HG03280 (cell line): Measurements from ENCODE around the gene RLF.

Experiments used
- ATAC-seq: cut with Tn5 transposase; IDR thresholded peaks from one replicate; pipeline ENCODE4 v1.9.1; 2021; ENCODE audit warnings: mild to moderate bottlenecking, moderate library complexity; ENCODE audit not compliant: unreplicated experiment

RLF gene

GRCh38 chr1:40226192-40226591, 65.0 kb downstream of the RLF start:
- ATAC-seq, result no peak

GRCh38 chr1:40232444-40232843, 71.3 kb downstream of the RLF start:
- peak; percentile 83 for ATAC-seq

DNA sequence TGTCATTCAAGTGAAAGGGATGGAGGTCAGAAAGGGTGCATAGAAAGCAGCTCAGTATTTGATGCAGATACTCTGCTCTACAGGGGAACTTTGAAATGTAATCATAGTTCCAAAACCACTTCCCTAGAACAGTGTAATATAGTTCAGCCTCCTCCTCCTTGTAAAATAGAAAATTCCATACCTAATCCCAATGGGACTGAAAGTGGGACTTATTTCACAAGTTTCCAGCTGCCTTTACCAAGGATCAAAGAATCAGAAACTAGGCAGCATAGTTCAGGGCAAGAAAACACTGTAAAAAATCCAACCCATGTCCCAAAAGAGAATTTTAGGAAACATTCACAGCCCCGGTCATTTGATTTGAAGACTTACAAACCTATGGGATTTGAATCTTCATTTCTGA, 78.4 kb downstream of the RLF start:
- ATAC-seq, result no peak

GRCh38 chr1:40240390-40240789, 79.2 kb downstream of the RLF start:
- no peak for ATAC-seq

GRCh38 chr1:40241362-40241761, 80.2 kb downstream of the RLF start:
- peak; percentile 11 for ATAC-seq

GRCh38 chr1:40243351-40243750, 82.2 kb downstream of the RLF start:
- ATAC-seq, result no peak

GRCh38 chr1:40244138-40244744, 83.1 kb downstream of the RLF start:
- no peak for ATAC-seq

- no peak for ATAC-seq
Observed at GRCh38 chr1:40245686-40246085, 84.5 kb downstream of the RLF start.

GRCh38 chr1:40247655-40248054, 86.5 kb downstream of the RLF start, which contains the start of gene TMCO2:
TMCO2 (plus strand) TSS chr1:40247937; CDS start chr1:40247994, 57 bp downstream.
- no peak for ATAC-seq

DNA sequence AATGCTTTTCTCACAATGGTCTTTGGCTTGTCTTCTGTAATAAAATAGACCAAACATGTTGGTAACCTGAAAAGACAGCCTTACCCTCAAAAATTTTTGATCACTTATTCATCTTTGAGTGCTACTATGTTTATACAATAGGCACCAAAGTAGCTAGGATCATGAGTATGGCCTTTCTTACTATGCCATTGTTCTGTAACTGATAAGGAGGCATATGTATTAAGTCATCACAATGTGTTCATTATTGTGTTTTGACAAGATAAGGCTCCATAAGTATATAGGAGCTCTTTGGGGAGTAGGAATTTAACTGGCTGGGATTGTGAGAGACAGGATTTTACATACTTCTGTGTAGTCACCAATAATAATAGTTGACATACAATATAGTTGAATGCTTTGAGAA, 87.2 kb downstream of the RLF start:
- no peak for ATAC-seq

- no peak for ATAC-seq
Observed at GRCh38 chr1:40251456-40251855, 90.3 kb downstream of the RLF start.

GRCh38 chr1:40252601-40253000, 91.4 kb downstream of the RLF start:
- no peak for ATAC-seq

- no peak for ATAC-seq
Observed at GRCh38 chr1:40255231-40255630, 94.0 kb downstream of the RLF start.

DNA sequence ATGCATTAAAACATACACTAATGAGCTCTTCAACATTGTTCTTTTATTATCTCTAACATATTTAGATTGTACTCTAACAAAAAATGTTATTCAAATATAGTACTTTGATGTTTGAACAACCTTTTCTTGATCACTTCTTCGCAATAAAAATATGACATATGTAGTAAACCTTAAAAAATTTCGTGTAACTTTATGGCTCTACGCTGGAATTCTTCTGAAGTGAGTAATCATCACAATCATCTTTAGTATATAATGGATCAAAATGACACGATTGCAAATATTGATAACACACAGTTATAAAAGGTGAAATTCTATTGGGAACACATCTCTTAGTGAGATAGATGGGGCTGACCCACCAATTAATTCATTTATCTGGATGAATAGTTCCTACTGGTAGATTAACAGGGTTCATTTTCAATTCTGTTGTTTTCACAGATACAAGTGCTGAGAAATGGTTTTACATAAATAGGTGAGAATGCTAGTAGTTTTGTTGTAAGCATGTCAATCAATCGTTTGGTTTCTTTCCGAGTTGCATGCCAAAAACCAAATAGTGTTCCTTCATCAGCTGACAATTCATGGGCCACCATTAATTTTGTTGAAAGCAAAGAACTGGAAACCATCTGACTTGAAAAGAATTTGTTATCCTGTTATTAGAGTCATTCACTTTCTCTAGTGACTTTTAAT, 95.4 kb downstream of the RLF start:
- no peak for ATAC-seq

- ATAC-seq, result no peak
Observed at GRCh38 chr1:40257313-40257687, 96.1 kb downstream of the RLF start.

DNA sequence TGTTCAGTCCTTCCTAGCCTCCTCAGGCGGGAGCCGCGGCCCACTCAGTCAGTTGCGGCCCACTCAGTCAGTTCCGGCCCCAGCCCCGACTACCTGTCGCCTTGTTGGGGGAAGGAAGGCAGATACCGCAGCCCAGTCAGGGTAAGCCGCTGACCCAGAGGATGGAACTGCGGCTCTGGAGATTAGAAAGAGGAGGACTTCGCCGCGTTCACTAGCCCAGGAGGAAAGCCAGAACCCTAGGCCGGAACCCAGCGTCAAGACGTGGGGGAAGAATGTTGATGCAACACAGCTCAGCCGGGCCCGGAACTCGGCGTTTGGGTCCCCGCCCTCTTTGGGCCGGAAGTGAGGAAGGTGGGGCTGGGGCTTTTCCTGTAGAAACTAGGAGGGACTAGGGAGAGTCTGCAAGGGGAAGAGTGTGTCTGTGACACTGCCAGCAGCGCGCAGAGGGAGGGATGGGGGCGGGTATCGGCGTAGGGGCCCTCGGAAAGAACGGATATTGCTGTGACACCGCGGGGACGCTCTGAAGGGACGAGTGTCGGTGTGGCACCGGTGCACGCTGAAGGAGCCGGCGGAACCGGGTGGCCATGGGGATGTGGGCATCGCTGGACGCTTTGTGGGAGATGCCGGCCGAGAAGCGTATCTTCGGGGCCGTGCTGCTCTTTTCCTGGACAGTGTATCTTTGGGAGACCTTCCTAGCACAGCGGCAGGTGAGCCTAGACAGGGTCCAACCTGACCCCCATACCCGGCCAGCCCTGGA, 96.7 kb downstream of the RLF start, which contains the start of gene ZMPSTE24:
TSS of gene ZMPSTE24 (plus strand) at position 549 of the 757 bp plus-strand sequence. CDS start at position 585, 36 bp downstream.
- peak; percentile 92 for ATAC-seq

DNA sequence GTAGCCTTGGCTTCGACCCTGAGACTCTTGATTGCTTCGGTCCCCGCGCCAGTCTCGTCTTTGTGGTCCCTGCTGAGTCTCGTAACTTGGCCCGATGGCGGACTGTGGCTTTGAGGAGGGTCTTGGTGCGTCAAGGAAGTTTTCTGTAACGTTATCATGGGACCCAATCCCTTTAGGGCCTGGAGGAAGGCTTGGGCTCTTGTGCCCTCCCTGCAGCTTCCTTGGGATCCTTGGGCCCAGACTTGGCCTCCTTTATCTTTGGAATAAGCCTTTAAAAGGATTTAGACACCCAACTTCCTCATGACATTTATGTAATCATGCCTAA, 97.2 kb downstream of the RLF start:
- no peak for ATAC-seq

DNA sequence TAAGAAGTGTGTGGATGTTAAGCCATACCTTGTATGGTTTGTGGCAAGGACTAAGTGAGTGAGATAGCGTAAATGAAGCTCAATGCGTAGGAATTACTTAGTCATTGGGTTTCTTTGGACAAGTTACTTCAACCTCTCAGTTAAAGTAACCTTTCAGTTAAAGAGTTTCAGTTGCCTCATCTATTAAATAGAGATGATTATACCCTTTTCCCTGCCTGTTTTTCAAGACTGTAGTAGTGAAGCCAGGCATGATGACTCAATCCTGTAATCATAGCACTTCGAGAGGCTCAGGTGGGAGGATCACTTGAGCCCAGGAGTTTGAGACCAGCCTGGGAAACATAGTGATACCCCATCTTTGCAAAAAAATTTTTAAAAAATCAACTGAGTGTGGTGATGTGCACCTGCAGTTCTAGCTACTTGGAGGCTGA, 103.2 kb downstream of the RLF start:
- ATAC-seq, result no peak

DNA sequence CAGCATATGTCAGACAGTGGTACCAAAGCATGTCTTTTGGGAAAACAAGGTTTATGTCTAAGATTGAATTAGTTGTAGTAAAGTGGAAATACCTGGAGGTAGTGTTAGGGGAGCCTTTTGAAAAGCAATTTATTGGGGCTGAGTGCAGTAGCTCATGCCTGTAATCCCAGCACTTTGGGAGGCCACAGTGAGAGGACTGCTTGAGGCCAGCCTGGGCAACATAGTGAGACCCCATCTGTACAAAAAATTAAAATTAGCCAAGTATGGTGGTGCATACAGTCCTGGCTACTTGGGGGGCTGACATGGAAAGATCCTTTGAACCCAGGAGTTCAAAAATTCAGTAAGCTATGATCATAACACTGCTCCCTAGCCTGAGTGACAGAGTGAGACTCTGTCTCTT, 104.1 kb downstream of the RLF start:
- ATAC-seq, result no peak

DNA sequence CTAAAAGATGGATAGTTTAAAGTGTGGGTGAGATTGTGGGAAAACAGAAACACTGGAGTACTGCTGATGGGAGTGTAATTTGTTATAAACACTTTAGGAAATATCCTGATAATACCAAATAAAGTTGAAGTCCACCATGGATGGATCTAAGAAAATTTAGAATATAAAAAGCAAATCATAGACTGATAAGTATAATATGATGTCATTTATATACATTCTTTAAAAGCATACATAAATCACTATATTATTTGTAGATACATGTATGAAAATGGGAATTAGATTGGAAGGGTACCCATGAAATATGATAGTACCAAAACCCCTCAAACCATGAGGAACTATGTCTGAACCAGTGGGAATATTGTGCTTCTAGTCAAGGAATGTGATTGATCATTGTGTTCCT, 104.7 kb downstream of the RLF start:
- ATAC-seq, result no peak

DNA sequence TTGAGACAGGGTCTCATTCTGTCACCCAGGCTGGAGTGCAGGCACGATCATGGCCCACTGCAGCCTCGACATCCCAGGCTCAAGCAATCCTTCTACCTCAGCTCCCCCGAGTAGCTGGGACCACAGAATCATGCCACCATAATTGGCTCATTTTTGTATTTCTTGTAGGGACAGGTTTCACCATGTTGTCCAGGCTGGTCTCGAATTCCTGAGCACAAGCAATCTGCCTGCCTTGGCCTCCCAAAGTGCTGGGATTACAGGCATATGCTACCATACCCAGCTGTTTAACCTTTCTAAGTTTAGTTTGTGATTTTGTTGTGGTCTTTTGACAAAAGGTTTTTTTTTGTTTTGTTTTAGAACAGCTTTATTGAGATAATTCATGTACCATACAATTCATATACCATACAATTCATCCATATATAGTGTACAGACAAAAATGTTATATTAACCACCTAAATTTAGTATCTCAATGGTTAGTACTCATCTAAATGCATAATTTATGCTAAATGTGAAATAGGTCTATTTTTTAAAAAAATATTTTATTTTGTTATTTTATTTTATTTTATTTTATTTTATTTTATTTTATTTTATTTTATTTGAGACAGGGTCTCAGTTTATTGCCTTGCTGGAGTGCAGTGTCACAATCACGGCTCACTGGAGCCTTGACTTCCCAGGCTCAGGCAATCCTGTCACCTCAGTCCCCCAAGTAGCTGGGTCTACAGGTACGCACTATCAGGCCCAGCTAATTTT, 105.8 kb downstream of the RLF start:
- no peak for ATAC-seq
